Naive thymus-derived CD4-positive, alpha-beta T cell (primary cell): ENCODE measurements around the gene NEMP1. TPM values are rescaled to one million over a fixed set of nuclear protein-coding genes. Genes with fewer than 3 reads are reported as not detected.

Experiments used
- ATAC-seq: fragments of 150-1000 bp; cut with Tn5 transposase; 2 replicates; pipeline ENCODE4 v1.10.0; 2021; ENCODE audit warnings: mild to moderate bottlenecking, moderate library complexity
- CTCF ChIA-PET: fragments of 350-600 bp; sonication (Branson Sonifier 250); formaldehyde crosslinking; loops from one replicate; lab custom pipeline; 2021; ENCODE audit warnings: antibody characterized with exemption; lab: Charles Lee
- POLR2A ChIA-PET: fragments of 350-600 bp; sonication (Branson Sonifier 250); formaldehyde crosslinking; loops from one replicate; lab custom pipeline; 2021; ENCODE audit warnings: antibody characterized with exemption, inconsistent platforms; lab: Charles Lee
- DNase-seq, 9 donors: peaks; one replicate each; pipeline versions ENCODE4 v3.0.0 to v3.0.0-alpha.2; 2020 to 2022; ENCODE audit warnings: mixed read lengths in 1 of 9
- H3K27ac ChIP-seq: one replicate; pipeline ENCODE4 v1.7.0; 2013; ENCODE audit warnings: mild to moderate bottlenecking, low read depth, low read length, moderate library complexity
- H3K27me3 ChIP-seq, 2 donors: one replicate each; pipeline ENCODE4 v1.7.0; 2013; ENCODE audit warnings: low read length in 2 of 2, mild to moderate bottlenecking in 2 of 2, moderate library complexity in 2 of 2; ENCODE audit not compliant: control insufficient read depth in 2 of 2, insufficient read depth in 2 of 2
- H3K36me3 ChIP-seq, 3 experiments: 1 replicate in 2 of 3; 2 replicates in 1 of 3; pipeline ENCODE4 v1.7.0; 2013; ENCODE audit warnings: low read length in 3 of 3, mild to moderate bottlenecking in 3 of 3, moderate library complexity in 1 of 3; ENCODE audit not compliant: insufficient read depth in 3 of 3, control insufficient read depth in 2 of 3
- H3K4me1 ChIP-seq, 2 donors: one replicate each; pipeline ENCODE4 v1.7.0; 2013; ENCODE audit warnings: low read length in 2 of 2, mild to moderate bottlenecking in 2 of 2, moderate library complexity in 1 of 2; ENCODE audit not compliant: control insufficient read depth in 2 of 2, insufficient read depth in 2 of 2
- H3K4me3 ChIP-seq: 2 replicates; pipeline ENCODE4 v1.7.0; 2013; ENCODE audit warnings: mild to moderate bottlenecking, low read length
- H3K9me3 ChIP-seq, 3 experiments: 1 replicate in 2 of 3; 2 replicates in 1 of 3; pipeline ENCODE4 v1.7.0; 2013; ENCODE audit warnings: low read length in 3 of 3; ENCODE audit not compliant: control insufficient read depth in 2 of 3
- H3K27ac Mint-ChIP-seq, 9 donors: one replicate each; pipeline ENCODE4 v1.8.0; 2020 to 2022; ENCODE audit warnings: mixed read lengths in 9 of 9, mild to moderate bottlenecking in 8 of 9, moderate library complexity in 5 of 9, inconsistent platforms in 2 of 9
- H3K27me3 Mint-ChIP-seq, 5 donors: one replicate each; pipeline ENCODE4 v1.8.0; 2021 to 2022; ENCODE audit warnings: mixed read lengths in 5 of 5, mild to moderate bottlenecking in 1 of 5
- H3K36me3 Mint-ChIP-seq, 5 donors: one replicate each; pipeline ENCODE4 v1.8.0; 2020 to 2022; ENCODE audit warnings: mixed read lengths in 5 of 5, mild to moderate bottlenecking in 3 of 5, inconsistent platforms in 1 of 5
- H3K4me1 Mint-ChIP-seq, 7 donors: one replicate each; pipeline ENCODE4 v1.8.0; 2020 to 2022; ENCODE audit warnings: mixed read lengths in 7 of 7, mild to moderate bottlenecking in 3 of 7, inconsistent platforms in 1 of 7
- H3K4me3 Mint-ChIP-seq, 10 donors: one replicate each; pipeline ENCODE4 v1.8.0; 2020 to 2022; ENCODE audit warnings: mild to moderate bottlenecking in 10 of 10, mixed read lengths in 10 of 10, moderate library complexity in 6 of 10, inconsistent platforms in 2 of 10
- H3K9me3 Mint-ChIP-seq, 11 donors: one replicate each; pipeline ENCODE4 v1.8.0; 2020 to 2022; ENCODE audit warnings: mixed read lengths in 11 of 11, mild to moderate bottlenecking in 4 of 11, inconsistent platforms in 1 of 11, moderate library complexity in 1 of 11
- intact Hi-C, 2 donors: fragments of 100-400 bp; cut with micrococcal nuclease; formaldehyde crosslinking; loops; one replicate each; pipeline ENCODE4 v1.15.1; 2023
- polyA plus RNA-seq, 2 donors: library from polyadenylated mRNA; unstranded; fragments of 300-500 nt; fragmentation: Illumina TruSeq; gene quantifications; one replicate each; pipeline ENCODE4 v1.2.3, GENCODE V29; 2021
- total RNA-seq, 6 experiments: library from RNA in 5 of 6; stranded (reverse) in 5 of 6; gene quantifications; 1 replicate in 5 of 6; 2 replicates in 1 of 6; pipeline ENCODE4 v1.2.3 and lab custom pipeline; 2021 to 2026

Gene NEMP1
- total and polyA plus RNA-seq, 7 experiments from 2014 or later, result 2.9 to 47.6 (median 13.6) TPM

GRCh38 chr12:57095440-57095839, 16.8 kb upstream of the NEMP1 start:
- DNase-seq (no peak), ATAC-seq (no peak)
- no peak overlapping the region for H3K4me3 Mint-ChIP-seq
- CTCF ChIA-PET, result interaction anchor here (1.0 to 8.5 kb wide), 3 partner anchors 16 to 27 kb away, joined by 4 to 77 read pairs (median 17); partner anchors contain the start of gene STAT6
- H3K36me3 Mint-ChIP-seq, result peaks cover 0 to 35% (median 0%) of the 10 kb centered on the region in 5 donors
- no peaks in the 10 kb centered on the region for H3K27me3 ChIP-seq
- no peaks in the 10 kb centered on the region for H3K9me3 Mint-ChIP-seq
- no peaks in the 10 kb centered on the region for H3K27me3 Mint-ChIP-seq
- H3K27ac Mint-ChIP-seq, result peak overlapping the region in 7 of 9 donors; percentile 65 to 95 (median 90)
- POLR2A ChIA-PET, result interaction anchor here (1.0 to 17.0 kb wide), 4 partner anchors 8 to 26 kb away, joined by 5 to 401 read pairs (median 22); partner anchors contain the start of genes NEMP1 and STAT6
- H3K4me1 Mint-ChIP-seq, result peaks cover 36 to 62% (median 51%) of the 10 kb centered on the region in 7 donors
- intact Hi-C loops, result no loop called here
- H3K9me3 ChIP-seq, result no peaks in the 10 kb centered on the region
- H3K36me3 ChIP-seq, result peaks cover 6 to 82% (median 16%) of the 10 kb centered on the region in 3 experiments
- H3K4me3 ChIP-seq, result no peak overlapping the region
- H3K27ac ChIP-seq, result peak overlapping the region; percentile 83
- peaks cover 10 to 39% of the 10 kb centered on the region in 2 donors for H3K4me1 ChIP-seq

GRCh38 chr12:57094208-57095160, 15.9 kb upstream of the NEMP1 start:
- no peak for ATAC-seq
- CTCF ChIA-PET, result interaction anchor here (0.7 to 8.5 kb wide), 7 partner anchors 15 to 390 kb away, joined by 3 to 77 read pairs (median 7); partner anchors contain the start of genes NEMP1 and STAT6
- Mint-ChIP-seq H3K9me3 (no peaks in the 10 kb centered on the region), H3K27me3 (no peaks in the 10 kb centered on the region), H3K4me3 (peak overlapping the region in 4 of 10 donors; percentile 23 to 69 (median 58)), H3K27ac (peak overlapping the region in 8 of 9 donors; percentile 64 to 95 (median 90)), H3K36me3 (peaks cover 0 to 27% (median 0%) of the 10 kb centered on the region in 5 donors), H3K4me1 (peaks cover 39 to 61% (median 49%) of the 10 kb centered on the region in 7 donors)
- Histone ChIP-seq H3K36me3 (peaks cover 6 to 74% (median 16%) of the 10 kb centered on the region in 3 experiments), H3K4me1 (peaks cover 14 to 39% of the 10 kb centered on the region in 2 donors), H3K9me3 (no peaks in the 10 kb centered on the region), H3K27me3 (no peaks in the 10 kb centered on the region), H3K4me3 (no peak overlapping the region), H3K27ac (peak overlapping the region; percentile 83)
- DNase-seq, result no peak
- POLR2A ChIA-PET, result interaction anchor here (0.6 to 17.0 kb wide), 6 partner anchors 11 to 25 kb away, joined by 3 to 401 read pairs (median 19); partner anchors contain the start of genes NEMP1 and STAT6
- intact Hi-C loops, result no loop called here

DNA sequence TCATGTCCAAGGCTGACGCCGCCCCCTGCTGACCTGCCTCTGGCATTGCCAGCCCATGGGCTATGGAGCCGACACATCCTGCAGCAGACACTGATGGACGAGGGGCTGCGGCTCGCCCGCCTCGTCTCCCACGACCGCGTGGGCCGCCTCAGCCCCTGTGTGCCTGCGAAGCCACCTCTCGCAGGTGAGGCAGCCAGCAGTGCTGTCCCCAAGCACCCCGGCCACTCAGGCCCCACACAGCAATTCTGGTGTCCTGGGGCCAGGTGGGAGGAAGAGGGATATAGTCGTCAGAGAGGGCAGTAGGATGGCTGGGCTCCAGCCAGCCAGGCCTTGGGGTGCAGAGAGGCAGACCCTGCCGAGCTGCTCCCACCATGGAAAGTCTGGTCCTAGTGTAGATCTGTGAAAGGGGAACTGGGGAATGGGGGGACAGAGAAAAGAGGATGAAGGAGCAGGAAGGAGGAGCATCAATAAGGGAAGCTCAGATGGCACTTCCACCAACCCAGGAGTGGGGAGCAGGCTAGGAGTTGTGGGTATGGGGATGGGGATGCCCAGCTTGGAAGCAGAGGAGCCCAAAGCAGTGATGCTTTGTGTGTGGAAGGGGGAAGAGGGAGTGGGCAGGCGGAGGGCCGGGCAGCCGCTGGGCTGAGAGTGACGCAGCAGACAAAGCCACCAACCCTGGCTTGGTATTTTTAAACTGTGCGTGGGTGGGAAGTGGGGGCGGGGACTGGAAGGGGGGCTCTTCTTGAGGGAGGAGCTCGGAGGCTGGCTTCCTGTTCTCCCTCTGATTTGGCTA, 15.0 kb upstream of the NEMP1 start:
- Mint-ChIP-seq H3K4me3 (peak overlapping the region; percentile 30 to 79 (median 66)), H3K27me3 (no peaks in the 10 kb centered on the region), H3K9me3 (no peaks in the 10 kb centered on the region), H3K36me3 (peaks cover 0 to 20% (median 0%) of the 10 kb centered on the region in 5 donors), H3K27ac (peak overlapping the region; percentile 7 to 95 (median 90)), H3K4me1 (peaks cover 39 to 57% (median 46%) of the 10 kb centered on the region in 7 donors)
- H3K27ac ChIP-seq, result peak overlapping the region; percentile 83
- H3K36me3 ChIP-seq, result peaks cover 6 to 71% (median 10%) of the 10 kb centered on the region in 3 experiments
- H3K9me3 ChIP-seq, result no peaks in the 10 kb centered on the region
- H3K4me3 ChIP-seq, result no peak overlapping the region
- peaks cover 14 to 39% of the 10 kb centered on the region in 2 donors for H3K4me1 ChIP-seq
- CTCF ChIA-PET, result interaction anchor here (0.7 to 8.5 kb wide), 7 partner anchors 14 to 389 kb away, joined by 3 to 77 read pairs (median 7); partner anchors contain the start of genes NEMP1 and STAT6
- ATAC-seq (peak; percentile 61), DNase-seq (peak in 7 of 9 donors; percentile 23 to 73 (median 41))
- H3K27me3 ChIP-seq, result no peaks in the 10 kb centered on the region
- POLR2A ChIA-PET, result interaction anchor here (0.6 to 17.0 kb wide), 7 partner anchors 11 to 36 kb away, joined by 3 to 401 read pairs (median 10); partner anchors contain the start of genes NEMP1 and STAT6
- intact Hi-C loops, result loop anchor here (1.0 kb wide), 3 partner anchors 18 to 85 kb away; partner anchors contain the start of gene STAT6 (in 1 of the 2)

GRCh38 chr12:57092876-57093414, 14.4 kb upstream of the NEMP1 start:
- ChIA-PET POLR2A (interaction anchor here (1.6 to 17.0 kb wide), 5 partner anchors 10 to 35 kb away, joined by 4 to 401 read pairs (median 28); partner anchors contain the start of genes NEMP1 and STAT6), CTCF (interaction anchor here (1.0 to 8.5 kb wide), 7 partner anchors 14 to 31 kb away, joined by 5 to 77 read pairs (median 14); partner anchors contain the start of genes NEMP1 and STAT6)
- no peaks in the 10 kb centered on the region for H3K9me3 ChIP-seq
- no peaks in the 10 kb centered on the region for H3K27me3 Mint-ChIP-seq
- H3K36me3 ChIP-seq, result peaks cover under 1 to 64% (median 7%) of the 10 kb centered on the region in 3 experiments
- no peaks in the 10 kb centered on the region for H3K27me3 ChIP-seq
- peak overlapping the region; percentile 83 for H3K27ac ChIP-seq
- peak overlapping the region; percentile 48 to 95 (median 87) for H3K27ac Mint-ChIP-seq
- peaks cover 0 to 2% (median 0%) of the 10 kb centered on the region in 11 donors for H3K9me3 Mint-ChIP-seq
- no peak overlapping the region for H3K4me3 ChIP-seq
- intact Hi-C loops, result loop anchor here (1.0 kb wide), 3 partner anchors 18 to 85 kb away; partner anchors contain the start of gene STAT6 (in 1 of the 2)
- ATAC-seq, result no peak
- H3K4me1 Mint-ChIP-seq, result peaks cover 39 to 61% (median 46%) of the 10 kb centered on the region in 7 donors
- H3K4me1 ChIP-seq, result peaks cover 19 to 39% of the 10 kb centered on the region in 2 donors
- H3K36me3 Mint-ChIP-seq, result peaks cover 0 to 20% (median 0%) of the 10 kb centered on the region in 5 donors
- H3K4me3 Mint-ChIP-seq, result peak overlapping the region in 8 of 10 donors; percentile 16 to 75 (median 58)
- DNase-seq, result peak in 1 of 9 donors; percentile 29

GRCh38 chr12:57092529-57092862, 13.9 kb upstream of the NEMP1 start:
- Mint-ChIP-seq H3K27me3 (no peaks in the 10 kb centered on the region), H3K9me3 (peaks cover 0 to 2% (median 0%) of the 10 kb centered on the region in 11 donors), H3K27ac (peak overlapping the region; percentile 48 to 95 (median 83)), H3K4me1 (peaks cover 39 to 65% (median 47%) of the 10 kb centered on the region in 7 donors), H3K36me3 (peaks cover 0 to 20% (median 0%) of the 10 kb centered on the region in 5 donors), H3K4me3 (peak overlapping the region in 9 of 10 donors; percentile 3 to 75 (median 45))
- peaks cover 0 to 60% (median 7%) of the 10 kb centered on the region in 3 experiments for H3K36me3 ChIP-seq
- POLR2A ChIA-PET, result interaction anchor here (0.5 to 17.0 kb wide), 9 partner anchors 9 to 859 kb away, joined by 3 to 401 read pairs (median 7); partner anchors contain the start of genes NEMP1 and STAT6
- DNase-seq, result no peak
- ATAC-seq, result no peak
- CTCF ChIA-PET, result interaction anchor here (1.2 to 8.5 kb wide), 7 partner anchors 13 to 30 kb away, joined by 5 to 77 read pairs (median 14); partner anchors contain the start of genes NEMP1 and STAT6
- peak overlapping the region; percentile 83 for H3K27ac ChIP-seq
- intact Hi-C loops, result no loop called here
- no peaks in the 10 kb centered on the region for H3K9me3 ChIP-seq
- no peaks in the 10 kb centered on the region for H3K27me3 ChIP-seq
- H3K4me1 ChIP-seq, result peaks cover 21 to 39% of the 10 kb centered on the region in 2 donors
- no peak overlapping the region for H3K4me3 ChIP-seq
